NCI-H748 (cell line): Measurements from ENCODE around the gene KLHL5.

Experiments used
- DNase-seq: peaks from one replicate; lab custom pipeline; 2025; ENCODE audit not compliant: unreplicated experiment; lab: John Stamatoyannopoulos, UW

KLHL5 gene

DNA sequence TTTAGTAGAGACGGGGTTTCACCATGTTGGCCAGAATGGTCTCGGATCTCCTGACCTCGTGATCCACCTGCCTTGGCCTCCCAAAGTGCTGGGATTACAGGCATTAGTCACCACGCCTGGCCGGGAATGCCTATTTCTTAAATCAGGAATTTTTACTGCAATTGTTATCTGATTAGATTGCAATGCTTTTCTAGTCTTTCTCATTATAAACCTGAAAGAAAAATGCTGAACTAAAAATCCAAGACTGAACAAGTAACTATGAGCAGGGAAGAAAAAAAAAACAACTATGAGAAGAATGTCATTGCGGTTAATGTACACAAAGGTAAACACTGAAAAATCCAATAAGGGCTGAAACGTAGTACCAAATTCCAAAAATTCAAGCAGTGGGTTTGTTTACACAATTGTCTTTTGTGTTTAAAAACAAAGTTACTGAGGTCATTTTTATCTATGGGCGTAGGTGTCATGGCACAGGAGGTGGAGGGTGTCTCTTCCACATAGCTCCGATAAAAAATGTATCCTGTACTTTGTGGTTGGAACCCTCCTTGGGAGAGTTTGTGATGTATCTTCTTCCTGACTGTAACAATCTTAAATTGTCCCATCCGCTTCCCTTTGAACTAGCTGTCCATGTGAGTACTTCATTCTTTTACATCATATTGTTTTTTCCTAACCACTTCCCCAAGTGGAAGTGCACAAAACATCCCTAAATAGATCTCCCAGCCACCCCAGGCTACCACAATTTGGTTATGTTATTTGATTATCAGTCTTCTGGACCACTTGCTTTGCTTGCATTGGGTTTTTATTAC is 18.8 kb upstream of the KLHL5 start:
- no peak for DNase-seq

DNA sequence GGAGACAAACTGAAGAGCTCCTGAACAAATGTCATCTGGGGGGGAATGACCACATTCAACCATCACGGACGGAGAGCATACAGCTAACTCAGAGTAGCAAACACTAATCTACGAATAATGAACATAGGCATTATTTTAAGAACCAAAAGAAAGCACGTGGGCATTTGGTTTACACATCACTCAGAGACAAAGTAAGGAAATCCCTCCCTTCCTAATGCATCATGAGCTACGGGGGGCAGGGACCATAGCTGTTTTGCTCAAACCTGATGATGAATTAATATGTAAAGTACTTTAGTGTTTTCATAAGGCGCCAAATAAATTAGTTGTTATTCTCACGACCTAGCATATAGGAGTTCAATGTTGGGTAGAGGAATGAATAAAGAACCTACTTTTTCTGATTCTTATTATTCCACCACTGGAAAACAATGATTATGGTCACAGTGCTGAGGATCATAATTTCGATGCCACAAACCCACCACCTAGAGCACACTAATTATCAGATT is 18.1 kb upstream of the KLHL5 start:
- DNase-seq, result no peak

GRCh38 chr4:39044364-39044955 is 17.6 kb upstream of the KLHL5 start:
- DNase-seq, result peak; percentile 67

GRCh38 chr4:39044956-39045826 is 16.8 kb upstream of the KLHL5 start:
- DNase-seq, result peak; percentile 40

DNA sequence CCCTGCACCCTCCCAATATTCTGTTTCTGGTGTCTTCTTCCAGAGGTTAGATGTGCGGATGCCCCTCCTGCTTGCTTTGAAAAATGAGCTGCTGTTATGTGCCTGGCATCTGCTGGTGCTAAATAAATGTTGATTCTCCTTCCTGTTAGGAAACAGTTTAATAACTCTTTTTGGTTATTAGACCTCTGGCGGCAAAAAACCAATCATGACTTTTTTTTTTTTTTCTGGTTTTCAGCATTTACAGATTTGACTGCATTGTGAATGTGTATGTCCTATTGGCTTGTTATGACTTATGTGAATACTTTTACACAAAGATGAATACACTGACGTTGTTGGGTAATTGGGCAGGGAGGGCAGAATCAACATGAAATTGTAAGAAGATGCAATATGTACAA is 16.2 kb upstream of the KLHL5 start:
- DNase-seq, result no peak

DNA sequence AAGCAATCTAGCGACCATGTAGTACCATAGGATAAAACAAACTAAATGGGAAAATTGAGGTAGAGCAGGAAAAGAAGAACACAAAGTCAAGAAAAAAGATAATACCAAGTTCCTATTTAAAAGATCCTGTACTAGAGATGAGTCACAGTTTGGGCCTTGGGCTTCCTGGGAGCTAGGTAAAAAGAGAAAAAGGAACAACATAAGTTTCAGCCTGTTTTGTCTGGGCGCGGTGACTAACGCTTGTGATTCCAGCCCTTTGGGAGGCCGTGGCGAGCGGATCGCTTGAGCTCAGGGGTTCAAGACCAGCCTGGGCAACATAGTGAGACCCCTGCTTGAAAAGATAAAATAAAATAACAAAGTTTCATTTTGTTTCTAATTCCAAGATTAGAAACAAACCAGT is 15.8 kb upstream of the KLHL5 start:
- DNase-seq, result no peak

DNA sequence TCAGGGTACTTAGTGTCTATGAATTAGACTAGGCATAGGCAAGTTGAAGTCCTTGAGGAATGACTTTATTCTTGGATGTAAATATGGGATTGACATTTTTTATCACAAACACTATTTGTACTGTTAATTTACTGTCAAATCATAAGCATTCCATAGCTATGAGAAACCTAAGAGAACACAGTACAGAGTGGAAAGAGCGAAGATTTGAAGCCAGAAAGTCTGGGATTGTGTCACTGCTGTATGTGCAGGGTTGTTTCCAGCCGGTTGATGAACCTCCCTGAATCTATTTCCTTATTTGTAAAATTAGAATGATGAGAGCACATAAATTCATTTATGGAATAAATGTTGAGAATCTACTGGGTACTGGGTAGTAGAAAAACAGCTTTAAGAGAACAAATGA is 14.4 kb upstream of the KLHL5 start:
- DNase-seq, result no peak

DNA sequence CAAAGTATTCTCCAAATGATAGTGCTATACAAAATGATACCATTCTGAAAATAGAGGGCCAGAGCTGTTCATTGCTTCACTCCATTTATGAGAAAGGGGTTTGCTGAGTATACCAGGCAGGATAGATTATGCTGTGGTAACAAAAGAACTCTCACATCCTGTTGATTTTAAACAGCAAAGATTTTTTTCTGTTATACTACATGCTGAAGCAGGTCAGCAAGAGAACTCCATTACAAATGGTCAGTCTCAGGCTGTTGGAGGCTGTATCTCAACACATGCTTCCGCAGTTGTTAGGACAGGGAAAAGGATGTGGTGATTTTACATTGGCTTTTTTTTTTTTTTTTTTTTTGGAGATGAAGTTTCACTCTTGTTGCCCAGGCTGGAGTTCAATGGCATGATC is 13.7 kb upstream of the KLHL5 start:
- DNase-seq, result no peak

GRCh38 chr4:39050590-39050989 is 11.4 kb upstream of the KLHL5 start:
- DNase-seq, result no peak

GRCh38 chr4:39051492-39051891 is 10.5 kb upstream of the KLHL5 start:
- no peak for DNase-seq

- DNase-seq, result no peak
Measured at GRCh38 chr4:39053983-39054382, 8.0 kb upstream of the KLHL5 start.

GRCh38 chr4:39054497-39054896 is 7.5 kb upstream of the KLHL5 start:
- no peak for DNase-seq

- DNase-seq, result no peak
Measured at GRCh38 chr4:39056023-39056422, 6.0 kb upstream of the KLHL5 start.

- DNase-seq, result no peak
Measured at GRCh38 chr4:39061457-39061856, 575 bp upstream of the KLHL5 start.

DNA sequence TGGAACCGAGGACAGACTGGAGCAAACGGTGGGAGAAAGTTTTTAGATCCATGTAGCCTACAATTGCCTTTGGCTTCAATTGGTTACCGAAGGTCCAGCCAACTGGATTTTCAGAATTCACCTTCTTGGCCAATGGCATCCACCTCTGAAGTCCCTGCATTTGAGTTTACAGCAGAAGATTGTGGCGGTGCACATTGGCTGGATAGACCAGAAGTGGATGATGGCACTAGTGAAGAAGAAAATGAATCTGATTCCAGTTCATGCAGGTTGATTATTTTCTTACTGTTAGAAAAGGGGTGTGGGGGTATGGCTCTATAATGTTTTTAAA is 702 bp downstream of the KLHL5 start:
- no peak for DNase-seq

DNA sequence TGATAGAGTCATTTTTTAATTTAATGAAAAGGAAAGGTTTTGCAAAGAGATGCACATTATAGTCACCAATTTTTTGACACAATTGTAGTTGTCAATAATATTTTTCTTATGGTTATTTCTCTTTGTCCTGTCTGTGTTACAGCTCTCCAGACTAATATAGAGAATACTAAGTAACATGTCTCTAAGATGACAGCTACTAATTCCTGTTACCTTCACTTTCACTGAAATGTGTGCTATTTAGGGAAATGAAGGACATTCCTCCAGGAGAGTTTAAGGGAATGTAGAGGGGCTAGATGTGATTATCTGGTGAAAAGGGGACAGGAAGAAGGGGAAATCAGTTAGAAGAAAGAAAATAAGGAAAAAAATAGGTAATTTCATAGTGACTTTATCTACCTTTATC is 1.4 kb downstream of the KLHL5 start:
- no peak for DNase-seq

- no peak for DNase-seq
Measured at GRCh38 chr4:39066371-39066770, 4.3 kb downstream of the KLHL5 start.

DNA sequence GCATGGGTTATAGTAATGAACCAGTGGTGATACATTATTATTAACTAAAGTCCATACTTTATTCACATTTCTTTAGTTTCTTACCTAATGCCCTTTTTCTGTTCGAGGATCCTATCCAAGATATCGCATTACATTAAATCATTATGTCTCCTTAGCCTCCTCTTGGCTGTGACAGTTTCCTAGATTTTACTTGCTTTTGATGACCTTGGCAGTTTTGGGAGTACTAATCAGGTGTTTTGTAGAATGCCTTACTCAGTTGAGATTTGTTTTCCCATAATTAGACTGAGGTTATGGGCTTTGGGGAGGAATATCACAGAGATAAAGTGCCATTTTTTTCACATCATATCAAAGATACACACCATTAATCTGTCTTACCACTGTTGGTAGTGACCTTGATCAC is 5.0 kb downstream of the KLHL5 start:
- no peak for DNase-seq

- no peak for DNase-seq
Measured at GRCh38 chr4:39067451-39067850, 5.4 kb downstream of the KLHL5 start.

DNA sequence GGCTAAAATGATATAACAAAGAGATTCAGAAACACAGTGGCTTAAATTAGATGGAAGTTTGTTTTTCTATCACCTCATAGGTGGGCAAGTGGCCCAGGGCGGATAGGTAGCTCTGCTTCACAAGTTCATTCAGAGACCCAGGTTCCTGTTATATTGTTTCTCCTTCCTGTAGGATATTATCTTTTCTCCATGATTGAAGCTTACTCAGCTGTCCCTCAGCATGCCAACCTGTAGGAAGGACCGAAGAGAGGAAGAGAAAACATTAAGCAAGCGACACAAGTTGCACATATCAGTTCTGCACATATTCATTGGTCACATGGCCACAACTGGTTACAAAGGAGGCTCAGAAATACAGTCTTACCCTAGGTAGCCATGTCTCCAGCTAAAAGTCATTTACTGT is 6.9 kb downstream of the KLHL5 start:
- no peak for DNase-seq

GRCh38 chr4:39078829-39079228 is 16.8 kb downstream of the KLHL5 start:
- DNase-seq, result no peak

- peak; percentile 11 for DNase-seq
Measured at GRCh38 chr4:39083164-39083563, 21.1 kb downstream of the KLHL5 start.
